Superior temporal gyrus (tissue), 1 donor: ENCODE measurements around the gene ZNF584.

ENCODE experiments used
- DNase-seq: peaks from one replicate; pipeline ENCODE4 v3.0.0-alpha.2; 2016; ENCODE audit errors: extremely low spot score

The ZNF584 gene

GRCh38 chr19:58466089-58466759 lies 57.8 kb downstream of the ZNF584 start:
- no peak for DNase-seq

DNA sequence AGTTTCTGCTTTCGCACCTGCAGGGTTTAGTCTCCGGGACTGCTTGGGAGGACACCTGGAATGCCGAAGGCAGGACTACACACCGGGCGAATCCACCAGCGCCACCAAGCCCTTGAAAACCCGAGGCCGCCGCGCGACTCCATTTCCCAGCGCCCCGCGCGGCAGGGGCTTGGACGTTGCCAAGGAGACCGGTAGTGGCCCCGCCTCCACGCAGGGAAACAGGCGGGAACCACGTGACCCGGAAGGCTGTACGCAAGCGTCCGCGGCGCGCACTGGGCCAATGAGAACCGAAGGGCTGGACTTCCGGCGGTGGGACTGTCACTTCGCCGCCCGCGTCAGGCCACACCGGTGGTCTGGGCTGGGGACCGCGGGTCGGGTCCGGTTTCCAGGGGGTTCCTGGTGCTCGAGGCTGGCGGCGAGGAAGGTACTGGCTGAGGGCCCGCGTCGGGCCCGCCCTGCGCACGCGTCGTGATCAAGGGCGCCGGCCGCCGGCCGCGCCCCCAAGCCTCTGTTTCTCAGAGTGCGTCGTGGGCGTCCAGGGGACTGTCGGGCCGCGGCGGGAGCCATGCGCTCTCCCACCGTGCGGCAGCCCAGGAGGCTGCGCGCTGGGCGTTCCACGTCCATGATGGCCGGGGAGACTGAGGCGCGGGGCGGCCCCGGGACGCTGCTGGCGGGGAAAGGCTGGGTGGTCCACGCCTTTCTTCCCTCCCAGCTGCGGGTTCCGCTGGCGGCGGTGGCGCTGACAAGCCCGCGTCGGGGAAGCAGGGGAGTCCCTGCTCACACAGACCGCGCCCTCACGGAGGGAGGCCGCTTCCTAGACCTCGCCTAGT lies 58.5 kb downstream of the ZNF584 start, which contains the start of gene ZNF324:
Gene ZNF324 (plus strand): TSS at position 321 of the 830 bp plus-strand sequence. CDS start 2,106 bp downstream, outside the sequence.
- DNase-seq = peak; percentile 99
